Measurements from ENCODE around the gene DDX43. TPM values are rescaled to one million over a fixed set of nuclear protein-coding genes. Genes with fewer than 3 reads are reported as not detected.

Gene DDX43
- total and polyA plus RNA-seq, 10 of the 15 experiments (the other 5 are each of a cell fraction or from before 2014, with no cell fraction given): 0.12 TPM; not detected in 9

GRCh38 chr6:73395875-73396274, 1.2 kb downstream of the DDX43 start:
- TF ChIP-seq RAD51 (IDR thresholded peaks at IDR 0.05) (no peak), MLLT1 (IDR thresholded peaks at IDR 0.05) (no peak), MYB (IDR thresholded peaks at IDR 0.05; ENCODE audit: borderline replicate concordance, low read depth, low read length) (no peak), ASH2L (IDR thresholded peaks at IDR 0.05; ENCODE audit: borderline replicate concordance, low read depth) (no peak), SIN3A (IDR thresholded peaks at IDR 0.05; ENCODE audit: low read depth, low read length) (no peak), GATAD2B (conservative IDR thresholded peaks at IDR 0.05; ENCODE audit: low read depth) (no peak), MEF2B (IDR thresholded peaks at IDR 0.05; ENCODE audit: partially characterized antibody, poor library complexity, severe bottlenecking) (no peak), ATF7 (IDR thresholded peaks at IDR 0.05; ENCODE audit: low read depth) (no peak), BHLHE40 (IDR thresholded peaks at IDR 0.05; ENCODE audit: borderline replicate concordance in 1 of 2, low read depth in 2 of 2, low read length in 1 of 2) (no peak), SUZ12 (IDR thresholded peaks at IDR 0.05; ENCODE audit: unreplicated experiment) (no peak), KLF5 (IDR thresholded peaks at IDR 0.05; ENCODE audit: partially characterized antibody) (no peak), IRF4 (IDR thresholded peaks at IDR 0.05; ENCODE audit: low read depth, low read length) (no peak)
- no peak overlapping the region for H3K9ac ChIP-seq (ENCODE audit: control insufficient read depth, insufficient read depth, low read length)
- FAIRE-seq (no peak), DNase-seq (ENCODE audit: low read depth, low spot score) (no peak), ATAC-seq (no peak)
- no peak overlapping the region for H3K4me2 ChIP-seq (ENCODE audit: control insufficient read depth, insufficient read depth)
- RAD21 ChIA-PET (ENCODE audit: unreplicated experiment): no interaction called here
- POLR2A ChIA-PET: no interaction called here
- no peaks in the 10 kb centered on the region for H3K79me2 ChIP-seq (ENCODE audit: control insufficient read depth, insufficient read depth, low read length)
- H3K9me3 ChIP-seq (replicated peaks; ENCODE audit: control insufficient read depth, insufficient read depth, low read length): no peaks in the 10 kb centered on the region
- SMC1A ChIA-PET (ENCODE audit: uncharacterized antibody, unreplicated experiment): no interaction called here
- H4K20me1 ChIP-seq (ENCODE audit: control insufficient read depth, insufficient read depth): no peaks in the 10 kb centered on the region
- CTCF ChIA-PET: interaction anchor here (0.7 to 1.1 kb wide), 2 partner anchors 213 to 257 kb away, joined by 3 to 4 read pairs; no protein-coding TSS in a partner anchor
- H3K4me1 ChIP-seq (ENCODE audit: control insufficient read depth, insufficient read depth, low read length): no peaks in the 10 kb centered on the region
- H3K27me3 ChIP-seq (replicated peaks in 1 of 2; ENCODE audit: control insufficient read depth in 2 of 2, insufficient read depth in 2 of 2, low read length in 1 of 2): no peaks in the 10 kb centered on the region
- in situ Hi-C loops (cut with MboI) (no loop called here), intact Hi-C loops (cut with micrococcal nuclease; ENCODE audit: unreplicated experiment) (no loop called here)
- WGBS (ENCODE audit: insufficient coverage, insufficient replicate concordance, low lambda C conversion rate, missing lambda C conversion rate): 88% methylated on average over 9 of the region's 10 CpGs
- no TSS peak for BruUV-seq (replicated peaks)
- H2AFZ ChIP-seq (ENCODE audit: control insufficient read depth, low read depth, low read length): no peak overlapping the region
- no peaks in the 10 kb centered on the region for H3K36me3 ChIP-seq (ENCODE audit: control insufficient read depth in 2 of 2, insufficient read depth in 2 of 2, low read length in 1 of 2)
- H3K4me3 ChIP-seq: no peak overlapping the region
- no peak overlapping the region for H3K27ac ChIP-seq (ENCODE audit: control insufficient read depth, insufficient read depth)
